RWPE2 (cell line): ENCODE results near the gene RABEP1.
"Not testable (repeated sequence)": the region's sequence is repeated elsewhere in the genome, so short reads cannot be mapped to it uniquely, and the experiment has no call there.

Experiments used
- ATAC-seq: fragments of 200-7000 bp; cut with Tn5 transposase; 3 replicates; pipeline ENCODE4 v1.9.1; 2021; ENCODE audit warnings: low read depth
- DNase-seq: peaks from one replicate; pipeline ENCODE4 v3.0.0-alpha.2; 2020; ENCODE audit warnings: low spot score
- H3K27ac ChIP-seq: fragments of 450-650 bp; 2 replicates; pipeline ENCODE4 v1.5.1; 2017; ENCODE audit warnings: mild to moderate bottlenecking; ENCODE audit not compliant: poor library complexity, severe bottlenecking
- H3K27me3 ChIP-seq: fragments of 250-450 bp; sonication (Bioruptor Pico); 2 replicates; pipeline ENCODE4 v1.5.1; 2021; ENCODE audit warnings: mild to moderate bottlenecking, moderate library complexity; ENCODE audit not compliant: insufficient read depth, poor library complexity, severe bottlenecking
- H3K36me3 ChIP-seq: fragments of 250-450 bp; sonication (Bioruptor Pico); 2 replicates; pipeline ENCODE4 v1.5.1; 2020; ENCODE audit warnings: low read depth, mild to moderate bottlenecking, moderate library complexity
- H3K4me1 ChIP-seq: fragments of 250-450 bp; sonication (Bioruptor Pico); 2 replicates; pipeline ENCODE4 v1.5.1; 2021; ENCODE audit warnings: mild to moderate bottlenecking, moderate library complexity; ENCODE audit not compliant: insufficient read depth, poor library complexity, severe bottlenecking
- H3K4me3 ChIP-seq: fragments of 250-450 bp; sonication (Bioruptor Pico); 2 replicates; pipeline ENCODE4 v1.5.1; 2021; ENCODE audit warnings: mild to moderate bottlenecking, moderate library complexity; ENCODE audit not compliant: severe bottlenecking
- H3K9me3 ChIP-seq: fragments of 250-450 bp; sonication (Bioruptor Pico); 2 replicates; pipeline ENCODE4 v1.5.1; 2021; ENCODE audit warnings: mild to moderate bottlenecking, moderate library complexity; ENCODE audit not compliant: severe bottlenecking
- CTCF ChIP-seq: fragments of 450-650 bp; IDR thresholded peaks from one replicate; pipeline ENCODE4 v1.5.1; 2017; ENCODE audit warnings: mild to moderate bottlenecking, moderate library complexity; ENCODE audit not compliant: poor library complexity, severe bottlenecking

The RABEP1 gene

GRCh38 chr17:5238333-5238732, 43.8 kb upstream of the RABEP1 start:
- Histone ChIP-seq H3K27me3 (no peaks in the 10 kb centered on the region), H3K4me3 (no peak overlapping the region), H3K9me3 (no peaks in the 10 kb centered on the region), H3K4me1 (no peaks in the 10 kb centered on the region), H3K36me3 (no peaks in the 10 kb centered on the region), H3K27ac (no peak overlapping the region)
- DNase-seq: no peak
- TF ChIP-seq CTCF: no peak
- no peak for ATAC-seq

GRCh38 chr17:5239769-5240168, 42.3 kb upstream of the RABEP1 start:
- not testable (repeated sequence) for H3K36me3 ChIP-seq, H3K9me3 ChIP-seq, H3K4me3 ChIP-seq, H3K27ac ChIP-seq, H3K27me3 ChIP-seq, H3K4me1 ChIP-seq, ATAC-seq, DNase-seq

GRCh38 chr17:5241861-5242671, 40.0 kb upstream of the RABEP1 start:
- Histone ChIP-seq H3K4me1 (no peaks in the 10 kb centered on the region), H3K27me3 (no peaks in the 10 kb centered on the region), H3K9me3 (no peaks in the 10 kb centered on the region), H3K4me3 (no peak overlapping the region), H3K27ac (no peak overlapping the region), H3K36me3 (no peaks in the 10 kb centered on the region)
- no peak for TF ChIP-seq CTCF
- ATAC-seq: no peak; the same call in 2 of the 3 replicates
- DNase-seq: no peak

GRCh38 chr17:5247621-5248020, 34.5 kb upstream of the RABEP1 start:
- no peak for ATAC-seq
- no peak for DNase-seq
- no peak for TF ChIP-seq CTCF

GRCh38 chr17:5248821-5249479, 33.1 kb upstream of the RABEP1 start:
- Histone ChIP-seq H3K36me3 (no peaks in the 10 kb centered on the region), H3K27ac (no peak overlapping the region), H3K4me1 (no peaks in the 10 kb centered on the region), H3K9me3 (no peaks in the 10 kb centered on the region), H3K4me3 (no peak overlapping the region), H3K27me3 (no peaks in the 10 kb centered on the region)
- no peak for TF ChIP-seq CTCF
- no peak for ATAC-seq
- DNase-seq: no peak

More at GRCh38 chr17:5247621-5248020, 34.5 kb upstream of the RABEP1 start:
- Histone ChIP-seq H3K27me3 (no peaks in the 10 kb centered on the region), H3K4me1 (no peaks in the 10 kb centered on the region), H3K36me3 (no peaks in the 10 kb centered on the region), H3K9me3 (no peaks in the 10 kb centered on the region), H3K27ac (no peak overlapping the region), H3K4me3 (no peak overlapping the region)
